ENCODE measurements around the gene ATP6AP1. TPM values are rescaled to one million over a fixed set of nuclear protein-coding genes. Genes with fewer than 3 reads are reported as not detected.
A peak's percentile ranks its signal among the peaks of the same experiment; 100 is the strongest.

The ATP6AP1 gene
- polyA plus RNA-seq, 1 experiment, result 143 TPM

- Histone ChIP-seq H3K4me3 (ENCODE audit: low read depth, low read length) (peak within 1 kb of the TSS; percentile 63), H3K27me3 (ENCODE audit: control insufficient read depth, insufficient read depth, low read length) (no peaks in the 10 kb centered on the region), H3K36me3 (ENCODE audit: control insufficient read depth, insufficient read depth, low read length) (peaks cover 19% of the 10 kb centered on the region)
- no peak for DNase-seq (ENCODE audit: low read depth)
- no peak for TF ChIP-seq CTCF (IDR thresholded peaks at IDR 0.05; ENCODE audit: insufficient read depth, low read depth, low read length)
- ChIA-PET POLR2A (interaction anchor here (0.6 kb wide), 1 partner anchor 32 kb away, joined by 3 read pairs; no protein-coding TSS in a partner anchor), CTCF (interaction anchor here (1.7 kb wide), 1 partner anchor 46 kb away, joined by 3 read pairs; the partner anchor contains the start of gene SLC10A3)
Measured at GRCh38 chrX:154443992-154444754, 15.7 kb downstream of the ATP6AP1 start, which contains the start of gene FAM50A. TSS of gene FAM50A (plus strand) at chrX:154444141. CDS start at chrX:154444236, 95 bp downstream.

- H3K4me3 ChIP-seq (ENCODE audit: low read depth, low read length), result peak overlapping the region; percentile 63
- ChIA-PET CTCF (interaction anchor here (1.7 kb wide), 1 partner anchor 45 kb away, joined by 3 read pairs; the partner anchor contains the start of gene SLC10A3), POLR2A (interaction anchor here (0.6 kb wide), 1 partner anchor 33 kb away, joined by 3 read pairs; no protein-coding TSS in a partner anchor)
- H3K27me3 ChIP-seq (ENCODE audit: control insufficient read depth, insufficient read depth, low read length), result no peaks in the 10 kb centered on the region
- no peak for TF ChIP-seq CTCF (IDR thresholded peaks at IDR 0.05; ENCODE audit: insufficient read depth, low read depth, low read length)
- DNase-seq (ENCODE audit: low read depth), result no peak
- peaks cover 18% of the 10 kb centered on the region for H3K36me3 ChIP-seq (ENCODE audit: control insufficient read depth, insufficient read depth, low read length)
Measured at GRCh38 chrX:154444755-154445246, 16.3 kb downstream of the ATP6AP1 start.

GRCh38 chrX:154445776-154446175 lies 17.3 kb downstream of the ATP6AP1 start:
- no peak for DNase-seq (ENCODE audit: low read depth)
- TF ChIP-seq CTCF (IDR thresholded peaks at IDR 0.05; ENCODE audit: insufficient read depth, low read depth, low read length), result no peak
- Histone ChIP-seq H3K27me3 (ENCODE audit: control insufficient read depth, insufficient read depth, low read length) (no peaks in the 10 kb centered on the region), H3K4me3 (ENCODE audit: low read depth, low read length) (no peak overlapping the region), H3K36me3 (ENCODE audit: control insufficient read depth, insufficient read depth, low read length) (peaks cover 23% of the 10 kb centered on the region)
- ChIA-PET CTCF (interaction anchor here (1.7 kb wide), 1 partner anchor 44 kb away, joined by 3 read pairs; the partner anchor contains the start of gene SLC10A3), POLR2A (no interaction called here)

- no peak for DNase-seq (ENCODE audit: low read depth)
- CTCF ChIA-PET, result no interaction called here
- Histone ChIP-seq H3K36me3 (ENCODE audit: control insufficient read depth, insufficient read depth, low read length) (peaks cover 23% of the 10 kb centered on the region), H3K27me3 (ENCODE audit: control insufficient read depth, insufficient read depth, low read length) (no peaks in the 10 kb centered on the region), H3K4me3 (ENCODE audit: low read depth, low read length) (no peak overlapping the region)
- POLR2A ChIA-PET, result no interaction called here
- no peak for TF ChIP-seq CTCF (IDR thresholded peaks at IDR 0.05; ENCODE audit: insufficient read depth, low read depth, low read length)
Measured at GRCh38 chrX:154446430-154446829, 18.0 kb downstream of the ATP6AP1 start.

- no peak for TF ChIP-seq CTCF (IDR thresholded peaks at IDR 0.05; ENCODE audit: insufficient read depth, low read depth, low read length)
- Histone ChIP-seq H3K4me3 (ENCODE audit: low read depth, low read length) (no peak overlapping the region), H3K27me3 (ENCODE audit: control insufficient read depth, insufficient read depth, low read length) (no peaks in the 10 kb centered on the region), H3K36me3 (ENCODE audit: control insufficient read depth, insufficient read depth, low read length) (peaks cover 16% of the 10 kb centered on the region)
- DNase-seq (ENCODE audit: low read depth), result no peak
- POLR2A ChIA-PET, result no interaction called here
- CTCF ChIA-PET, result no interaction called here
Measured at GRCh38 chrX:154448484-154448883, 20.0 kb downstream of the ATP6AP1 start.
